IMR-90 (cell line): Measurements from ENCODE around the gene MYCBPAP. TPM values are rescaled to one million over a fixed set of nuclear protein-coding genes. Genes with fewer than 3 reads are reported as not detected.

Source experiments
- ATAC-seq: fragments of 200-7000 bp; cut with Tn5 transposase; 2 replicates; pipeline ENCODE4 v1.9.1; 2020; ENCODE audit warnings: low read depth, mild to moderate bottlenecking, moderate library complexity
- BruUV-seq: library from RNA; stranded (reverse); fragments of 400-500 nt; replicated peaks from 2 replicates; lab custom pipeline; 2021; lab: Mats Ljungman, UMichigan
- CTCF ChIA-PET: fragments of 300-600 bp; formaldehyde crosslinking; extraction: SDS; loops from one replicate; lab custom pipeline; 2021; ENCODE audit warnings: antibody characterized with exemption; lab: Yijun Ruan, JAX
- POLR2A ChIA-PET: fragments of 300-600 bp; sonication (Branson Sonifier 250); formaldehyde crosslinking; loops from one replicate; lab custom pipeline; 2022; ENCODE audit warnings: antibody characterized with exemption; ENCODE audit not compliant: unreplicated experiment; lab: Charles Lee
- DNase-seq: peaks from one replicate; pipeline ENCODE4 v3.0.0; 2013
- H2AFZ ChIP-seq: replicated peaks from 2 replicates; pipeline ENCODE3; 2013; ENCODE audit warnings: low read length, mild to moderate bottlenecking; ENCODE audit not compliant: poor library complexity
- H2AK5ac ChIP-seq: 2 replicates; pipeline ENCODE4 v1.6.1; 2013; ENCODE audit warnings: low read depth, low read length, inconsistent platforms
- H2AK9ac ChIP-seq: replicated peaks from 2 replicates; pipeline ENCODE3; 2013; ENCODE audit warnings: mild to moderate bottlenecking, low read depth, low read length, moderate library complexity; ENCODE audit not compliant: poor library complexity
- H2BK120ac ChIP-seq: 2 replicates; pipeline ENCODE4 v1.6.1; 2013; ENCODE audit warnings: low read depth, low read length, inconsistent platforms
- H2BK15ac ChIP-seq: 3 replicates; pipeline ENCODE4 v1.6.1; 2013; ENCODE audit warnings: low read depth, low read length, inconsistent platforms
- H2BK20ac ChIP-seq: 2 replicates; pipeline ENCODE4 v1.6.1; 2013; ENCODE audit warnings: low read depth, mild to moderate bottlenecking, inconsistent platforms, low read length, moderate library complexity
- H2BK5ac ChIP-seq: 2 replicates; pipeline ENCODE4 v1.6.1; 2013; ENCODE audit warnings: mild to moderate bottlenecking, low read depth, low read length, inconsistent platforms; ENCODE audit not compliant: poor library complexity, severe bottlenecking
- H3K14ac ChIP-seq: replicated peaks from 2 replicates; pipeline ENCODE4 v1.6.1; 2013; ENCODE audit warnings: low read depth, low read length, inconsistent platforms
- H3K18ac ChIP-seq: 2 replicates; pipeline ENCODE4 v1.6.1; 2013; ENCODE audit warnings: low read depth, low read length, control low read depth
- H3K23ac ChIP-seq: 2 replicates; pipeline ENCODE4 v1.6.1; 2013; ENCODE audit warnings: low read depth, low read length, inconsistent platforms
- H3K27ac ChIP-seq: 2 replicates; pipeline ENCODE4 v1.5.1; 2013; ENCODE audit warnings: mild to moderate bottlenecking, control low read depth, low read length; ENCODE audit not compliant: insufficient read depth
- H3K27me3 ChIP-seq: 2 replicates; pipeline ENCODE4 v1.6.1; 2013; ENCODE audit warnings: low read length; ENCODE audit not compliant: control insufficient read depth, insufficient read depth
- H3K36me3 ChIP-seq: 2 replicates; pipeline ENCODE4 v1.6.1; 2013; ENCODE audit warnings: low read length, mixed read lengths; ENCODE audit not compliant: control insufficient read depth, insufficient read depth
- H3K4ac ChIP-seq: 2 replicates; pipeline ENCODE4 v1.6.1; 2013; ENCODE audit warnings: low read depth, low read length, inconsistent platforms
- H3K4me1 ChIP-seq: 2 replicates; pipeline ENCODE4 v1.6.1; 2013; ENCODE audit warnings: low read length, mixed read lengths; ENCODE audit not compliant: control insufficient read depth, insufficient read depth
- H3K4me2 ChIP-seq: 2 replicates; pipeline ENCODE4 v1.6.1; 2013; ENCODE audit warnings: low read depth, mild to moderate bottlenecking, control low read depth, low read length, moderate library complexity
- H3K4me3 ChIP-seq: 2 replicates; pipeline ENCODE4 v1.5.1; 2013; ENCODE audit warnings: low read depth, mild to moderate bottlenecking, control low read depth, low read length, moderate library complexity; ENCODE audit not compliant: insufficient read depth
- H3K56ac ChIP-seq: 2 replicates; pipeline ENCODE4 v1.6.1; 2013; ENCODE audit warnings: low read length, inconsistent platforms; ENCODE audit not compliant: insufficient read depth; ENCODE audit errors: extremely low read depth
- H3K79me1 ChIP-seq, 2 experiments: 2 replicates each; pipeline ENCODE4 v1.6.1; 2013; ENCODE audit warnings: low read length in 2 of 2, inconsistent platforms in 1 of 2, low read depth in 1 of 2
- H3K9ac ChIP-seq: 2 replicates; pipeline ENCODE4 v1.6.1; 2013; ENCODE audit warnings: low read depth, low read length, control low read depth
- H3K9me1 ChIP-seq: 2 replicates; pipeline ENCODE4 v1.6.1; 2013; ENCODE audit warnings: low read length, inconsistent platforms; ENCODE audit not compliant: insufficient read depth
- H3K9me3 ChIP-seq: 2 replicates; pipeline ENCODE4 v1.6.1; 2013; ENCODE audit warnings: low read length; ENCODE audit not compliant: control insufficient read depth, insufficient read depth
- H4K20me1 ChIP-seq: 2 replicates; pipeline ENCODE4 v1.6.1; 2013; ENCODE audit warnings: low read length, inconsistent platforms; ENCODE audit not compliant: insufficient read depth
- H4K5ac ChIP-seq: 2 replicates; pipeline ENCODE4 v1.6.1; 2013; ENCODE audit warnings: mild to moderate bottlenecking, low read depth, low read length, control low read depth
- H4K8ac ChIP-seq, 2 experiments: 2 replicates each; pipeline ENCODE4 v1.6.1; 2013; ENCODE audit warnings: low read depth in 2 of 2, low read length in 2 of 2, control low read depth in 1 of 2, inconsistent platforms in 1 of 2
- H4K91ac ChIP-seq: 2 replicates; pipeline ENCODE4 v1.6.1; 2013; ENCODE audit warnings: low read depth, low read length, inconsistent platforms; ENCODE audit not compliant: insufficient read depth
- BHLHE40 ChIP-seq: fragments of 150-350 bp; IDR thresholded peaks from 2 replicates; pipeline ENCODE4 v1.6.1; 2016; ENCODE audit warnings: mild to moderate bottlenecking, low read depth, low read length
- CEBPB ChIP-seq: IDR thresholded peaks from 2 replicates; pipeline ENCODE4 v1.6.1; 2012; ENCODE audit warnings: low read depth, low read length, improper control_type of control experiment
- CHD1 ChIP-seq: IDR thresholded peaks from 2 replicates; pipeline ENCODE4 v1.6.1; 2012; ENCODE audit warnings: low read depth, low read length, improper control_type of control experiment
- CTCF ChIP-seq: conservative IDR thresholded peaks from 2 replicates; pipeline ENCODE4 v1.5.1; 2012; ENCODE audit warnings: mild to moderate bottlenecking, low read depth, low read length, improper control_type of control experiment
- ELK1 ChIP-seq: fragments of 150-350 bp; IDR thresholded peaks from 2 replicates; pipeline ENCODE4 v1.6.1; 2016; ENCODE audit warnings: low read depth, mild to moderate bottlenecking, low read length, moderate library complexity, borderline replicate concordance
- FOS ChIP-seq: fragments of 150-350 bp; IDR thresholded peaks from 2 replicates; pipeline ENCODE4 v1.6.1; 2016; ENCODE audit warnings: low read depth, low read length
- MAFK ChIP-seq: IDR thresholded peaks from 2 replicates; pipeline ENCODE4 v1.6.1; 2012; ENCODE audit warnings: low read depth, low read length, improper control_type of control experiment
- MXI1 ChIP-seq: IDR thresholded peaks from 2 replicates; pipeline ENCODE4 v1.6.1; 2012; ENCODE audit warnings: low read depth, mild to moderate bottlenecking, low read length, moderate library complexity, borderline replicate concordance
- NFE2L2 ChIP-seq: fragments of 150-350 bp; IDR thresholded peaks from 2 replicates; pipeline ENCODE4 v1.6.1; 2016; ENCODE audit warnings: low read depth, mild to moderate bottlenecking, low read length
- POLR2A ChIP-seq: IDR thresholded peaks from 2 replicates; pipeline ENCODE4 v1.6.1; 2012; ENCODE audit warnings: mild to moderate bottlenecking, low read depth, low read length
- RAD21 ChIP-seq: IDR thresholded peaks from 2 replicates; pipeline ENCODE4 v1.6.1; 2012; ENCODE audit warnings: low read length, improper control_type of control experiment
- RFX5 ChIP-seq: IDR thresholded peaks from 2 replicates; pipeline ENCODE4 v1.8.0; 2012; ENCODE audit warnings: low read depth, mild to moderate bottlenecking, low read length, moderate library complexity
- SMC3 ChIP-seq: fragments of 150-350 bp; IDR thresholded peaks from 2 replicates; pipeline ENCODE4 v1.6.1; 2016; ENCODE audit warnings: low read depth, mild to moderate bottlenecking, antibody characterized with exemption, low read length, moderate library complexity
- WGBS, 2 experiments: methylation state at CpG; one replicate each; pipeline versions ENCODE4 v1.1.5 to v1.1.7; 2013; ENCODE audit warnings: missing lambda C conversion rate in 2 of 2; ENCODE audit not compliant: insufficient read length in 1 of 2; ENCODE audit errors: extremely low coverage in 2 of 2; 5-methylcytosine and 5-hydroxymethylcytosine counted together
- dilution Hi-C: fragments of 300-500 bp; cut with HindIII; formaldehyde crosslinking; loops from one replicate; pipeline ENCODE4 v1.14.3; 2018; ENCODE audit warnings: low sequenced_read_pairs; ENCODE audit not compliant: unreplicated experiment
- in situ Hi-C: fragments of 300-500 bp; cut with MboI; formaldehyde crosslinking; loops from 3 replicates; pipeline ENCODE4 v1.14.3; 2019; ENCODE audit warnings: low sequenced_read_pairs, inconsistent platforms, mixed read lengths
- intact Hi-C: fragments of 100-400 bp; cut with micrococcal nuclease; formaldehyde crosslinking; loops from 2 replicates; pipeline ENCODE4 v1.10.0; 2022
- polyA plus RNA-seq, 3 experiments: library from polyadenylated mRNA; depleted of rRNA; stranded (reverse); fragments of >200 nt; gene quantifications; 2 replicates each; pipeline ENCODE4 v1.2.3, GENCODE V29; 2012; ENCODE audit warnings: low replicate concordance in 1 of 3
- total RNA-seq: library from RNA; depleted of rRNA; stranded (reverse); fragments of >200 nt; gene quantifications from 2 replicates; pipeline ENCODE4 v1.2.3, GENCODE V29; 2012

Gene MYCBPAP
- total and polyA plus RNA-seq, 2 of the 4 experiments (the other 2 are of a cell fraction), result 0.17 to 0.18 TPM

- Histone ChIP-seq H2AFZ (no peak overlapping the region), H2BK120ac (no peak overlapping the region), H3K18ac (no peak overlapping the region), H3K4me2 (no peak overlapping the region), H4K5ac (no peak overlapping the region), H2BK5ac (no peak overlapping the region), H2BK20ac (no peak overlapping the region), H3K27ac (no peak overlapping the region), H3K23ac (no peak overlapping the region), H2AK5ac (no peak overlapping the region), H4K91ac (no peak overlapping the region), H3K9me3 (no peaks in the 10 kb centered on the region), H3K9ac (no peak overlapping the region), H3K27me3 (peaks cover 2% of the 10 kb centered on the region; the same call in 1 of the 2 replicates), H2BK15ac (no peak overlapping the region), H3K4me1 (no peaks in the 10 kb centered on the region; the same call in 1 of the 2 replicates), H3K9me1 (peaks cover 7% of the 10 kb centered on the region; the same call in 1 of the 2 replicates), H4K20me1 (0 out of 2 replicates have a peak, but pooled peaks cover under 1% of the 10 kb centered on the region), H4K8ac (no peak overlapping the region), H2AK9ac (no peak overlapping the region), H3K4ac (no peak overlapping the region), H3K4me3 (no peak overlapping the region), H3K14ac (no peak overlapping the region), H3K56ac (no peak overlapping the region), H3K36me3 (peaks cover 14% of the 10 kb centered on the region; the same call in 1 of the 2 replicates), H3K79me1 (peaks cover 0 to 7% of the 10 kb centered on the region in 2 experiments; a peak in 1 of 4 replicates)
- TF ChIP-seq FOS, result no peak
- TF ChIP-seq SMC3, result no peak
- no peak for TF ChIP-seq CHD1
- no peak for TF ChIP-seq RFX5
- TF ChIP-seq MXI1, result no peak
- TF ChIP-seq RAD21, result no peak
- TF ChIP-seq POLR2A, result no peak
- TF ChIP-seq NFE2L2, result no peak
- no peak for TF ChIP-seq CEBPB
- no peak for TF ChIP-seq MAFK
- no peak for TF ChIP-seq ELK1
- no peak for TF ChIP-seq BHLHE40
- no peak for TF ChIP-seq CTCF
- intact Hi-C loops (no loop called here), in situ Hi-C loops (no loop called here), dilution Hi-C loops (no loop called here)
- no TSS peak for BruUV-seq
- ChIA-PET CTCF (no interaction called here), POLR2A (no interaction called here)
- WGBS, 2 experiments, result 67% methylated on average over 2 of the region's 6 CpGs; no CpG with 5 or more reads in 1 of the 2 experiments
- DNase-seq (no peak), ATAC-seq (no peak)
Observed at GRCh38 chr17:50474523-50474922, 33.7 kb upstream of the MYCBPAP start.
